Liver (tissue), 3 donors: ENCODE data around the gene NFATC2.

ENCODE experiments used
- FOXA1 ChIP-seq: IDR thresholded peaks from 2 replicates; pipeline ENCODE4 v1.6.1; 2016; ENCODE audit warnings: antibody characterized with exemption
- GABPA ChIP-seq, 2 donors: IDR thresholded peaks in 1 of 2; conservative IDR thresholded peaks in 1 of 2; 2 replicates each; pipeline ENCODE4 v1.6.1; 2016; ENCODE audit warnings: antibody characterized with exemption in 2 of 2, mild to moderate bottlenecking in 1 of 2, moderate library complexity in 1 of 2
- HNF4G ChIP-seq: IDR thresholded peaks from 2 replicates; pipeline ENCODE4 v1.6.1; 2016; ENCODE audit warnings: antibody characterized with exemption
- JUND ChIP-seq, 2 donors: IDR thresholded peaks; 2 replicates each; pipeline ENCODE4 v1.6.1; 2016; ENCODE audit warnings: antibody characterized with exemption in 2 of 2
- NR2F2 ChIP-seq: IDR thresholded peaks from 2 replicates; pipeline ENCODE4 v1.6.1; 2016; ENCODE audit warnings: antibody characterized with exemption
- RAD21 ChIP-seq, 2 donors: IDR thresholded peaks; 2 replicates each; pipeline ENCODE4 v1.6.1; 2016; ENCODE audit warnings: antibody characterized with exemption in 2 of 2, mild to moderate bottlenecking in 2 of 2
- RXRA ChIP-seq, 2 donors: IDR thresholded peaks; 2 replicates each; pipeline ENCODE4 v1.6.1; 2017 to 2018; ENCODE audit warnings: antibody characterized with exemption in 2 of 2, mild to moderate bottlenecking in 1 of 2
- SP1 ChIP-seq: IDR thresholded peaks from 2 replicates; pipeline ENCODE4 v1.6.1; 2018; ENCODE audit warnings: antibody characterized with exemption, mild to moderate bottlenecking
- TAF1 ChIP-seq: conservative IDR thresholded peaks from 2 replicates; pipeline ENCODE4 v1.6.1; 2016; ENCODE audit warnings: antibody characterized with exemption, mild to moderate bottlenecking
- YY1 ChIP-seq: IDR thresholded peaks from 2 replicates; pipeline ENCODE4 v1.6.1; 2016; ENCODE audit warnings: antibody characterized with exemption, mild to moderate bottlenecking
- TF ChIP-seq, protein P1 (sequence below): IDR thresholded peaks from 2 replicates; pipeline ENCODE4 v1.6.1; 2016; ENCODE audit warnings: antibody characterized with exemption
- TF ChIP-seq, protein P2 (sequence below): IDR thresholded peaks from 2 replicates; pipeline ENCODE4 v1.6.1; 2016; ENCODE audit warnings: antibody characterized with exemption, mild to moderate bottlenecking
- TF ChIP-seq, protein P3 (sequence below): fragments of 150-350 bp; IDR thresholded peaks from 2 replicates; pipeline ENCODE4 v1.5.1; 2017; ENCODE audit warnings: improper control_type of control experiment, low read depth, low read length; ENCODE audit not compliant: missing input control
- TF ChIP-seq, protein P4 (sequence below): IDR thresholded peaks from 2 replicates; pipeline ENCODE4 v1.6.1; 2016; ENCODE audit warnings: antibody characterized with exemption
- donor health status: healthy.
- donor health status: healthy.

DNA sequence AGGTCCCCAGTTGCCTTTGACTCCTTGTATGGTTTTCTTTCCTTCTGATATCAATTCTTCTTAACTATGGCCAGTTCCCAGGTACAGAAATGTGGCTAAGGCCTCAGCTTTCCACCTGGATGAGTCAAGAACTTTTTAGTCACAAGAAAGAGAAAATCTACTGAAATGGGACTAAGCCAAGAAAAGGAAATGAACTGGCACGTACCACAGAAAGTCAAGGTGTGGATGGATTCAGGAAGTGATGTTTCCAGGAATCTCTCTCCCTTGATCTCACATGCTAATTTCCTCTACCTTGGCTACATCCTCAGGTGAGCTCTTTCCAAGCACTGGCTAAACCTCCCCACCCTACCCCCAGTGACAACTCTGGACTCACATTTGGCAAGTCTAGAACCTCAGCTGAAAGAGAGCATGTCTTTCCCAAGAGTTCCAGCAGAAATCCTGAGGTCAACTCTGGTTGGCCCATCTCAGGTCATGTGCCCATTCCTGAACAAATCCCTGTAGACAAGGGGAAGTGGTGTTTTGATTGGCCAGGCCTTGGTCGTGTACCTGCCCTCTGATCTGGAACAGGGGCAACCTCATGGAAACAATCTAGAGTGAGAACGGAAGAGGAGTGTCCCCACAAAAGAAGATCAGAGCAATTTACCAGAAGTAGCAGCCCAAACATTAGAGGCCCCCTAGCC lies 205.3 kb downstream of the NFATC2 start:
- TF ChIP-seq, protein P1, sequence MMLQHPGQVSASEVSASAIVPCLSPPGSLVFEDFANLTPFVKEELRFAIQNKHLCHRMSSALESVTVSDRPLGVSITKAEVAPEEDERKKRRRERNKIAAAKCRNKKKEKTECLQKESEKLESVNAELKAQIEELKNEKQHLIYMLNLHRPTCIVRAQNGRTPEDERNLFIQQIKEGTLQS = no peak
- TF ChIP-seq, protein P2, sequence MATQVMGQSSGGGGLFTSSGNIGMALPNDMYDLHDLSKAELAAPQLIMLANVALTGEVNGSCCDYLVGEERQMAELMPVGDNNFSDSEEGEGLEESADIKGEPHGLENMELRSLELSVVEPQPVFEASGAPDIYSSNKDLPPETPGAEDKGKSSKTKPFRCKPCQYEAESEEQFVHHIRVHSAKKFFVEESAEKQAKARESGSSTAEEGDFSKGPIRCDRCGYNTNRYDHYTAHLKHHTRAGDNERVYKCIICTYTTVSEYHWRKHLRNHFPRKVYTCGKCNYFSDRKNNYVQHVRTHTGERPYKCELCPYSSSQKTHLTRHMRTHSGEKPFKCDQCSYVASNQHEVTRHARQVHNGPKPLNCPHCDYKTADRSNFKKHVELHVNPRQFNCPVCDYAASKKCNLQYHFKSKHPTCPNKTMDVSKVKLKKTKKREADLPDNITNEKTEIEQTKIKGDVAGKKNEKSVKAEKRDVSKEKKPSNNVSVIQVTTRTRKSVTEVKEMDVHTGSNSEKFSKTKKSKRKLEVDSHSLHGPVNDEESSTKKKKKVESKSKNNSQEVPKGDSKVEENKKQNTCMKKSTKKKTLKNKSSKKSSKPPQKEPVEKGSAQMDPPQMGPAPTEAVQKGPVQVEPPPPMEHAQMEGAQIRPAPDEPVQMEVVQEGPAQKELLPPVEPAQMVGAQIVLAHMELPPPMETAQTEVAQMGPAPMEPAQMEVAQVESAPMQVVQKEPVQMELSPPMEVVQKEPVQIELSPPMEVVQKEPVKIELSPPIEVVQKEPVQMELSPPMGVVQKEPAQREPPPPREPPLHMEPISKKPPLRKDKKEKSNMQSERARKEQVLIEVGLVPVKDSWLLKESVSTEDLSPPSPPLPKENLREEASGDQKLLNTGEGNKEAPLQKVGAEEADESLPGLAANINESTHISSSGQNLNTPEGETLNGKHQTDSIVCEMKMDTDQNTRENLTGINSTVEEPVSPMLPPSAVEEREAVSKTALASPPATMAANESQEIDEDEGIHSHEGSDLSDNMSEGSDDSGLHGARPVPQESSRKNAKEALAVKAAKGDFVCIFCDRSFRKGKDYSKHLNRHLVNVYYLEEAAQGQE = no peak
- TF ChIP-seq YY1 (no peak), SP1 (no peak), RAD21 (IDR thresholded peaks at IDR 0.05) (no peak), FOXA1 (no peak), HNF4G (no peak), GABPA (IDR thresholded peaks at IDR 0.05 in 1 of 2, conservative IDR thresholded peaks at IDR 0.05 in 1 of 2) (no peak), RXRA (IDR thresholded peaks at IDR 0.05) (no peak), NR2F2 (no peak), JUND (IDR thresholded peaks at IDR 0.05) (no peak), TAF1 (no peak)
- TF ChIP-seq, protein P3, sequence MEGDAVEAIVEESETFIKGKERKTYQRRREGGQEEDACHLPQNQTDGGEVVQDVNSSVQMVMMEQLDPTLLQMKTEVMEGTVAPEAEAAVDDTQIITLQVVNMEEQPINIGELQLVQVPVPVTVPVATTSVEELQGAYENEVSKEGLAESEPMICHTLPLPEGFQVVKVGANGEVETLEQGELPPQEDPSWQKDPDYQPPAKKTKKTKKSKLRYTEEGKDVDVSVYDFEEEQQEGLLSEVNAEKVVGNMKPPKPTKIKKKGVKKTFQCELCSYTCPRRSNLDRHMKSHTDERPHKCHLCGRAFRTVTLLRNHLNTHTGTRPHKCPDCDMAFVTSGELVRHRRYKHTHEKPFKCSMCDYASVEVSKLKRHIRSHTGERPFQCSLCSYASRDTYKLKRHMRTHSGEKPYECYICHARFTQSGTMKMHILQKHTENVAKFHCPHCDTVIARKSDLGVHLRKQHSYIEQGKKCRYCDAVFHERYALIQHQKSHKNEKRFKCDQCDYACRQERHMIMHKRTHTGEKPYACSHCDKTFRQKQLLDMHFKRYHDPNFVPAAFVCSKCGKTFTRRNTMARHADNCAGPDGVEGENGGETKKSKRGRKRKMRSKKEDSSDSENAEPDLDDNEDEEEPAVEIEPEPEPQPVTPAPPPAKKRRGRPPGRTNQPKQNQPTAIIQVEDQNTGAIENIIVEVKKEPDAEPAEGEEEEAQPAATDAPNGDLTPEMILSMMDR = no peak
- TF ChIP-seq, protein P4, sequence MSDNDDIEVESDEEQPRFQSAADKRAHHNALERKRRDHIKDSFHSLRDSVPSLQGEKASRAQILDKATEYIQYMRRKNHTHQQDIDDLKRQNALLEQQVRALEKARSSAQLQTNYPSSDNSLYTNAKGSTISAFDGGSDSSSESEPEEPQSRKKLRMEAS = no peak
